PC-9 (cell line): ENCODE measurements around the gene MCTP2.

ENCODE experiments used
- CTCF ChIP-seq: fragments of 200-600 bp; sonication (generic); conservative IDR thresholded peaks from 2 replicates; pipeline ENCODE4 v1.6.1; 2017; ENCODE audit warnings: mixed run types, antibody characterized with exemption, mild to moderate bottlenecking, moderate library complexity
- EZH2 ChIP-seq: fragments of 200-600 bp; sonication (generic); IDR thresholded peaks from 2 replicates; pipeline ENCODE4 v1.8.0; 2017; ENCODE audit warnings: antibody characterized with exemption, low read depth

GRCh38 chr15:94494732-94495131, 263.4 kb downstream of the MCTP2 start:
- TF ChIP-seq CTCF (no peak), EZH2 (no peak)
